AG09319 (cell line): ENCODE data around the gene ENDOV.

Experiments
- DNase-seq: peaks from one replicate; pipeline ENCODE4 v3.0.0-alpha.2; 2010; ENCODE audit warnings: low read depth; ENCODE audit errors: extremely low read depth
- TF ChIP-seq, protein P1 (sequence below): IDR thresholded peaks from 2 replicates; pipeline ENCODE4 v1.5.1; 2011; ENCODE audit warnings: low read depth, mild to moderate bottlenecking, inconsistent platforms, low read length, moderate library complexity

The ENDOV gene

GRCh38 chr17:80382446-80382845 lies 32.5 kb upstream of the ENDOV start:
- TF ChIP-seq, protein P1, sequence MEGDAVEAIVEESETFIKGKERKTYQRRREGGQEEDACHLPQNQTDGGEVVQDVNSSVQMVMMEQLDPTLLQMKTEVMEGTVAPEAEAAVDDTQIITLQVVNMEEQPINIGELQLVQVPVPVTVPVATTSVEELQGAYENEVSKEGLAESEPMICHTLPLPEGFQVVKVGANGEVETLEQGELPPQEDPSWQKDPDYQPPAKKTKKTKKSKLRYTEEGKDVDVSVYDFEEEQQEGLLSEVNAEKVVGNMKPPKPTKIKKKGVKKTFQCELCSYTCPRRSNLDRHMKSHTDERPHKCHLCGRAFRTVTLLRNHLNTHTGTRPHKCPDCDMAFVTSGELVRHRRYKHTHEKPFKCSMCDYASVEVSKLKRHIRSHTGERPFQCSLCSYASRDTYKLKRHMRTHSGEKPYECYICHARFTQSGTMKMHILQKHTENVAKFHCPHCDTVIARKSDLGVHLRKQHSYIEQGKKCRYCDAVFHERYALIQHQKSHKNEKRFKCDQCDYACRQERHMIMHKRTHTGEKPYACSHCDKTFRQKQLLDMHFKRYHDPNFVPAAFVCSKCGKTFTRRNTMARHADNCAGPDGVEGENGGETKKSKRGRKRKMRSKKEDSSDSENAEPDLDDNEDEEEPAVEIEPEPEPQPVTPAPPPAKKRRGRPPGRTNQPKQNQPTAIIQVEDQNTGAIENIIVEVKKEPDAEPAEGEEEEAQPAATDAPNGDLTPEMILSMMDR: no peak
- DNase-seq: no peak

- TF ChIP-seq, protein P1: no peak
- DNase-seq: no peak
These were observed 32.0 kb upstream of the ENDOV start for GRCh38 chr17:80382956-80383355.

- TF ChIP-seq, protein P1: no peak
- DNase-seq: no peak
These were observed 30.6 kb upstream of the ENDOV start for GRCh38 chr17:80384078-80384960.

DNA sequence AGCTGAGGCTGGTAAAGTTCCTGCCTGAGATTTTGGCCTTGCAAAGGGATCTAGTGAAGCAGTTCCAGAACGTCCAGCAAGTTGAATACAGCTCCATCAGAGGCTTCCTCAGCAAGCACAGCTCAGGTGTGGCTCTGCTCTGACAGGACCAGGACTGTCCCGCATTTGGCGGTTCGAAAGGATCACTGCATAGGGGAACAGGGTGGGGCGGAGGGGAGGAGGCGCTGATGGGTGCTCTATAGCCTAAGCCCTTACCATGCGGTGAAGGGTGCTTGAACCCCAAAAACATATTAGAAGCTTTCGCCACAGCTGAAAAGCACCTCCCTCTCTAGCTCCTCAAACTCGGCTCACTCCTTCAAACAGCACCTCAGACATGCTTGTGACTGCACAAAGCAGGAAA lies 29.9 kb upstream of the ENDOV start:
- no peak for DNase-seq

DNA sequence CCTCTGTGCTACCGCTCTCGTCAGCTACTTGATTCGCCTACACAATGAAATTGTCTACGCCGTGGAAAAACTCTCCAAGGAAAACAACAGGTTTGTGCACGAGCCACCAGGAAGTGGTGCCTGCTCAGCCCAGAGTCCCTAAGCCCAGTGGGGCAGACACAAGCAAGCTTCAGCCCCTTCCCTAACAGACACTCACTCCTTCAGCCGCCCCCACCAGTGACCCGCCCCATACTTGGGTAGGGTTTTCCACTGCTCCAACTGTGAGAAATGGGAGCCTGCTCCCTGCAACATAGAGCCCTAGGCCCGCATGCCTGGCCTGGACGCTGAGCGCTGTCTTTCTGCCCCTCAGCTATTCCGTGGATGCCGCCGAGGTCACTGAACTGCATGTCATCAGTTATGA lies 28.6 kb upstream of the ENDOV start:
- TF ChIP-seq, protein P1: no peak
- DNase-seq: no peak

More for the DNA sequence above, 29.9 kb upstream of the ENDOV start:
- TF ChIP-seq, protein P1: no peak

- TF ChIP-seq, protein P1: no peak
- DNase-seq: no peak
These were observed 27.9 kb upstream of the ENDOV start for GRCh38 chr17:80387071-80387470.

DNA sequence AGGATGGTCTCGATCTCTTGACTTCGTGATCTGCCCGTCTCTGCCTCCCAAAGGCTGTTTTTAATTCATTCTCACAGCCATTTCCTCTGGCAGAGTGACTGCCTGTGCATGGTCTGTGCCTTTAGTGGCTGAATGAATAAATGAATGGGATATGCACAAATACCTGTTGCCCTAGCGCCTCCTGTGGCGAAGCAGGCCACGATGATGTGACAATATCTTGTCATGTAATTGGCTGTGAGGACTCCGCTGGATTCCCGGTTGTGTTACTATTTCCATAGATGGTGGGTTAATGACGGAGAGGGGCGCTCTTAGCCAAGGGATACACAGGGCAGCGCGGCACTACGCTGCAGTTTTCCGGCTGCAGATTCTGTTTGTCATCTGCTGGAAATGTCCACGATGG lies 26.8 kb upstream of the ENDOV start:
- no peak for DNase-seq
- TF ChIP-seq, protein P1: no peak
